HG02623 (cell line): ENCODE data around the gene PTGES.
"Not testable (repeated sequence)": the region's sequence is repeated elsewhere in the genome, so short reads cannot be mapped to it uniquely, and the experiment has no call there.

ENCODE experiments used
- ATAC-seq: cut with Tn5 transposase; IDR thresholded peaks from one replicate; pipeline ENCODE4 v1.9.1; 2021; ENCODE audit warnings: moderate library complexity; ENCODE audit not compliant: unreplicated experiment

Gene PTGES

GRCh38 chr9:129752900-129753729 is at the start of gene PTGES:
PTGES (minus strand) TSS chr9:129753042; CDS start chr9:129753012, 30 bp downstream.
- ATAC-seq: no peak

GRCh38 chr9:129801504-129801903 is 48.7 kb upstream of the PTGES start:
- ATAC-seq: no peak

GRCh38 chr9:129798973-129799372 is 46.1 kb upstream of the PTGES start:
- ATAC-seq: no peak

- not testable (repeated sequence) for ATAC-seq
These were observed 43.2 kb upstream of the PTGES start for GRCh38 chr9:129796029-129796428.

GRCh38 chr9:129794549-129794948 is 41.7 kb upstream of the PTGES start:
- ATAC-seq: no peak

- ATAC-seq: no peak
These were observed 33.6 kb upstream of the PTGES start for GRCh38 chr9:129786481-129786880.

- no peak for ATAC-seq
These were observed 33.0 kb upstream of the PTGES start for GRCh38 chr9:129785866-129786265.

- not testable (repeated sequence) for ATAC-seq
These were observed 32.1 kb upstream of the PTGES start for GRCh38 chr9:129784970-129785369.

GRCh38 chr9:129783516-129784361 is 30.9 kb upstream of the PTGES start:
- no peak for ATAC-seq

GRCh38 chr9:129781981-129782380 is 29.1 kb upstream of the PTGES start:
- ATAC-seq: no peak

GRCh38 chr9:129781131-129781530 is 28.3 kb upstream of the PTGES start:
- ATAC-seq: no peak

GRCh38 chr9:129779560-129780190 is 26.8 kb upstream of the PTGES start:
- ATAC-seq: no peak

GRCh38 chr9:129778469-129778868 is 25.6 kb upstream of the PTGES start:
- ATAC-seq: no peak

GRCh38 chr9:129777769-129778130 is 24.9 kb upstream of the PTGES start:
- ATAC-seq: no peak

GRCh38 chr9:129776938-129777768 is 24.3 kb upstream of the PTGES start:
- no peak for ATAC-seq

- no peak for ATAC-seq
These were observed 23.7 kb upstream of the PTGES start for GRCh38 chr9:129776566-129776937.

- not testable (repeated sequence) for ATAC-seq
These were observed 23.3 kb upstream of the PTGES start for GRCh38 chr9:129776096-129776495.

- ATAC-seq: no peak
These were observed 22.6 kb upstream of the PTGES start for GRCh38 chr9:129775448-129775798.

- no peak for ATAC-seq
These were observed 22.1 kb upstream of the PTGES start for GRCh38 chr9:129774791-129775447.
